Breast epithelium (tissue), 4 donors: ENCODE data around the gene EIF3J. TPM values are rescaled to one million over a fixed set of nuclear protein-coding genes. Genes with fewer than 3 reads are reported as not detected.

Experiments used
- DNase-seq, 2 donors: peaks; one replicate each; pipeline ENCODE4 v3.0.0-alpha.2; 2019; ENCODE audit warnings: low spot score in 2 of 2
- H3K27ac ChIP-seq, 2 donors: fragments of 200-600 bp; sonication (generic) in 1 of 2; one replicate each; pipeline ENCODE4 v1.5.1; 2016 to 2019; ENCODE audit warnings: mild to moderate bottlenecking in 1 of 2
- H3K27me3 ChIP-seq, 2 donors: fragments of 200-600 bp; sonication (generic) in 1 of 2; one replicate each; pipeline versions ENCODE4 v1.5.1 to v1.6.0; 2017 to 2019; ENCODE audit warnings: control low read depth in 1 of 2, mild to moderate bottlenecking in 1 of 2
- H3K36me3 ChIP-seq: fragments of 200-600 bp; one replicate; pipeline ENCODE4 v1.5.1; 2019
- H3K4me1 ChIP-seq, 2 donors: fragments of 200-600 bp; sonication (generic); one replicate each; pipeline ENCODE4 v1.5.1; 2016 to 2019; ENCODE audit warnings: control low read depth in 1 of 2
- H3K4me3 ChIP-seq, 3 donors: fragments of 200-600 bp; sonication (generic); 1 replicate in 2 of 3; 2 replicates in 1 of 3; pipeline ENCODE4 v1.5.1; 2016 to 2019; ENCODE audit warnings: mild to moderate bottlenecking in 3 of 3, moderate library complexity in 2 of 3
- H3K9me3 ChIP-seq, 2 donors: fragments of 200-600 bp; sonication (generic) in 1 of 2; one replicate each; pipeline ENCODE4 v1.5.1; 2016 to 2019; ENCODE audit warnings: control low read depth in 1 of 2
- POLR2A ChIP-seq: fragments of 450-650 bp; IDR thresholded peaks from one replicate; pipeline ENCODE4 v1.6.1; 2016; ENCODE audit warnings: antibody characterized with exemption, mild to moderate bottlenecking, moderate library complexity
- POLR2AphosphoS5 ChIP-seq, 3 donors: sonication (generic); formaldehyde crosslinking; IDR thresholded peaks; one replicate each; pipeline ENCODE4 v1.6.1; 2017; ENCODE audit warnings: antibody characterized with exemption in 3 of 3
- intact Hi-C: fragments of 100-400 bp; cut with DNase I; formaldehyde crosslinking; loops from one replicate; pipeline ENCODE4 v1.15.1; 2023; ENCODE audit warnings: low total_unique reads
- total RNA-seq, 3 donors: library from RNA; depleted of rRNA; stranded (reverse); fragments of >200 nt; gene quantifications; one replicate each; pipeline ENCODE4 v1.1.0, GENCODE V29; 2016
- TF ChIP-seq, protein P1 (sequence below), 3 donors: fragments of 450-650 bp; IDR thresholded peaks; one replicate each; pipeline ENCODE4 v1.5.1; 2016 to 2017; ENCODE audit warnings: antibody characterized with exemption in 3 of 3, mild to moderate bottlenecking in 3 of 3, moderate library complexity in 3 of 3

The EIF3J gene, protein sequence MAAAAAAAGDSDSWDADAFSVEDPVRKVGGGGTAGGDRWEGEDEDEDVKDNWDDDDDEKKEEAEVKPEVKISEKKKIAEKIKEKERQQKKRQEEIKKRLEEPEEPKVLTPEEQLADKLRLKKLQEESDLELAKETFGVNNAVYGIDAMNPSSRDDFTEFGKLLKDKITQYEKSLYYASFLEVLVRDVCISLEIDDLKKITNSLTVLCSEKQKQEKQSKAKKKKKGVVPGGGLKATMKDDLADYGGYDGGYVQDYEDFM
- total RNA-seq, result 10 to 100 TPM; 46.6 to 82.0 (median 68.2) TPM

DNA sequence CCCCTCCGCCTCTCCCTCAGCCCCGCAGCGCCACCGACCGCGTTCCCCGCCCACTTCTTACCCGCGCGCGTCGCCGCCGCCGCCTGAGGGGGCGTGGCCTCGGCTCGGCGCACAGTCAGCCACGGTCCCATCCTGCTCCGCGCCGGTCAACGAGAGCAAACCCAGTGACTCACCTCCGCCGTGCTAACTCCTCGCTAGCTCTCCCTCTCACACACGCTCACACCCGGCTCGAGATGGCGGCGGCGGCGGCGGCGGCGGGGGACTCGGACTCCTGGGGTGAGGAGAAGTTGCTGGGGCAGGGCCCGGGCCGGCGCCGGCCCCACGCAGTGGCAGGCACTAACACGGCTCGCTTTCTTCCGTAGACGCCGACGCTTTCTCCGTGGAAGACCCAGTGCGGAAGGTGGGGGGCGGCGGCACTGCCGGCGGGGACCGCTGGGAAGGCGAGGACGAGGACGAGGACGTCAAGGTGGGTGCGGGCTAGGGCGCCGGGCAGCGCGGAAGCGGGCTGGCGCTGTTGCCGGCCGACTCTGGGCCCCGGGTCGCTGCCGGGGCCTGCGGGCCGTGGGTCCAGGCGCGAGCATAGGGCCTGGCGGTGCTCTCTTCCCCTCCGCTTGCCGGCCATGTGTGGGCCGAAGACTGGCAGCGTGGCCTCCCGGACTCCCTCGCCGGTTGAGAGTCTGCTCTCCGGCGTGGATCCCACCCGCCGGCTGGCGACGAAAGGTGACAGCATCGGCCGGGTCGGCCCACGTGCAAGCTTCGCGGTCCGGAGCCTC, at the start of gene EIF3J:
Gene EIF3J (plus strand): TSS at position 186 of the 773 bp plus-strand sequence. CDS start 48 bp downstream, at position 234.
- Histone ChIP-seq H3K9me3 (no peaks in the 10 kb centered on the region), H3K4me3 (peak within 1 kb of the TSS; percentile 68 to 97 (median 78)), H3K27me3 (no peaks in the 10 kb centered on the region), H3K4me1 (peaks cover 0 to 24% of the 10 kb centered on the region in 2 donors), H3K27ac (peak within 1 kb of the TSS; percentile 98 to 99), H3K36me3 (no peaks in the 10 kb centered on the region)
- TF ChIP-seq POLR2AphosphoS5 (IDR thresholded peaks at IDR 0.05) (peak in 2 of 3 donors; percentile 31 to 80), POLR2A (peak; percentile 55)
- TF ChIP-seq, protein P1, sequence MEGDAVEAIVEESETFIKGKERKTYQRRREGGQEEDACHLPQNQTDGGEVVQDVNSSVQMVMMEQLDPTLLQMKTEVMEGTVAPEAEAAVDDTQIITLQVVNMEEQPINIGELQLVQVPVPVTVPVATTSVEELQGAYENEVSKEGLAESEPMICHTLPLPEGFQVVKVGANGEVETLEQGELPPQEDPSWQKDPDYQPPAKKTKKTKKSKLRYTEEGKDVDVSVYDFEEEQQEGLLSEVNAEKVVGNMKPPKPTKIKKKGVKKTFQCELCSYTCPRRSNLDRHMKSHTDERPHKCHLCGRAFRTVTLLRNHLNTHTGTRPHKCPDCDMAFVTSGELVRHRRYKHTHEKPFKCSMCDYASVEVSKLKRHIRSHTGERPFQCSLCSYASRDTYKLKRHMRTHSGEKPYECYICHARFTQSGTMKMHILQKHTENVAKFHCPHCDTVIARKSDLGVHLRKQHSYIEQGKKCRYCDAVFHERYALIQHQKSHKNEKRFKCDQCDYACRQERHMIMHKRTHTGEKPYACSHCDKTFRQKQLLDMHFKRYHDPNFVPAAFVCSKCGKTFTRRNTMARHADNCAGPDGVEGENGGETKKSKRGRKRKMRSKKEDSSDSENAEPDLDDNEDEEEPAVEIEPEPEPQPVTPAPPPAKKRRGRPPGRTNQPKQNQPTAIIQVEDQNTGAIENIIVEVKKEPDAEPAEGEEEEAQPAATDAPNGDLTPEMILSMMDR (IDR thresholded peaks at IDR 0.05), result no peak
- intact Hi-C loops, result no loop called here
- DNase-seq, result peak; percentile 92 to 94

DNA sequence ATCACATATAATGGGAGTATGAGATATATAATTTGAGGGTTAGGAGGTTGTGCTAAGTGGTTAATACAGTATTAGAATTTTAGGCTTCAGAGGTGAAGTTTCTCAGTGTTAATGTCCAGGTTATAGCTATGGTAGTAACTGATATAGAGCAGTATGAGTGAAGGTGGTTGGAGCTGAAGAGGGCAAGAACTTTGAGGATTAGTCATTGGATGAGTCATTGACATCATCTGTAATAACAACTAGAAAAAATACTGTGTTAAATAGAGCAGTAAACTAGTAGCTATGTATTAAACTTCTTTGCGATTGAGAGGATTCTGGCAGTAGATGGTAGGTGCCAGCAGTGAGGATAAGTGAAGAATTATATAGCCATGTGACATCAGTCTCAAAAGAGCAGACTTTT, 47.5 kb upstream of the EIF3J start:
- intact Hi-C loops, result no loop called here
- H3K36me3 ChIP-seq, result no peaks in the 10 kb centered on the region
- no peak for DNase-seq

DNA sequence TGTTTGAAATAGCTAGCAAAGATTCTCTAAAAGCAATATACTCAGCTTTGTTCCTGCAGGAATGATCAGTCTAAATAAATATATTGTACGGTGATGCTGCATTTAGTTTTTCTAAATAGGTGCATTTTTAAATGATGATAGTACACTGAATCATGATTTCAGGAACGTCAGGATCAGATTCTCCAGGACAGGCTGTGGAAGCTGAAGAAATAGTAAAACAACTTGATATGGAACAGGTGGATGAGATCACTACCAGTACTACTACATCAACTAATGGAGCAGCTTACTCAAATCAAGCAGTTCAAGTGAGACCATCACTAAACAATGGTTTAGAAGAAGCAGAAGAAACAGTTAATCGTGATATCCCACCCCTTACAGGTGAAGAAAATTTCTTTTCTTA, 46.3 kb upstream of the EIF3J start:
- H3K4me1 ChIP-seq, result no peaks in the 10 kb centered on the region
- intact Hi-C loops, result no loop called here
- no peak overlapping the region for H3K4me3 ChIP-seq
- DNase-seq, result no peak
- no peaks in the 10 kb centered on the region for H3K9me3 ChIP-seq
- no peaks in the 10 kb centered on the region for H3K36me3 ChIP-seq
- TF ChIP-seq POLR2A (no peak), POLR2AphosphoS5 (IDR thresholded peaks at IDR 0.05) (no peak)
- TF ChIP-seq, protein P1 (IDR thresholded peaks at IDR 0.05), result no peak
- H3K27me3 ChIP-seq, result no peaks in the 10 kb centered on the region
- no peak overlapping the region for H3K27ac ChIP-seq

More for the DNA sequence above, 47.5 kb upstream of the EIF3J start:
- H3K27me3 ChIP-seq, result no peaks in the 10 kb centered on the region
- TF ChIP-seq, protein P1 (IDR thresholded peaks at IDR 0.05), result no peak
- TF ChIP-seq POLR2AphosphoS5 (IDR thresholded peaks at IDR 0.05) (no peak), POLR2A (no peak)
- no peak overlapping the region for H3K4me3 ChIP-seq
- H3K4me1 ChIP-seq, result no peaks in the 10 kb centered on the region
- no peaks in the 10 kb centered on the region for H3K9me3 ChIP-seq
- no peak overlapping the region for H3K27ac ChIP-seq

DNA sequence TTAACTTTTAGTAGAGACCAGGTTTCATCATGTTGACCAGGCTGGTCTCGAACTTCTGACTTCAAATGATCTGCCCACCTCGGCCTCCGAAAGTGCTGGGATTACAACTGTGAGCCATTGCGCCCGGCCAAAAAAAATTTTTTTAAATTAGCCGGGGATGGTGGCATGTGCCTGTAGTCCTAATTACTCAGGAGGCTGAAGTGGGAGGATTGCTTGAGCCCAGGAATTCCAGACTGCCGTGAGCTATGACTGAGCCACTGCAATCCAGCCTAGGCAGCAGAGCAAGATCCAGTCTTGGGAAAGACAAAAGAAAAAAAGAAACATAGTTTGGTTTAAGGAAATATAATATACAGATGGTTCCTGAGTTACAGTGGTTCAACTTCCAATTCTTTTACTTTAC, 44.9 kb upstream of the EIF3J start:
- DNase-seq, result no peak
- Histone ChIP-seq H3K4me3 (no peak overlapping the region), H3K36me3 (no peaks in the 10 kb centered on the region), H3K27me3 (no peaks in the 10 kb centered on the region), H3K9me3 (no peaks in the 10 kb centered on the region), H3K4me1 (no peaks in the 10 kb centered on the region), H3K27ac (no peak overlapping the region)
- TF ChIP-seq POLR2AphosphoS5 (IDR thresholded peaks at IDR 0.05) (no peak), POLR2A (no peak)
- TF ChIP-seq, protein P1 (IDR thresholded peaks at IDR 0.05), result no peak
- intact Hi-C loops, result no loop called here

DNA sequence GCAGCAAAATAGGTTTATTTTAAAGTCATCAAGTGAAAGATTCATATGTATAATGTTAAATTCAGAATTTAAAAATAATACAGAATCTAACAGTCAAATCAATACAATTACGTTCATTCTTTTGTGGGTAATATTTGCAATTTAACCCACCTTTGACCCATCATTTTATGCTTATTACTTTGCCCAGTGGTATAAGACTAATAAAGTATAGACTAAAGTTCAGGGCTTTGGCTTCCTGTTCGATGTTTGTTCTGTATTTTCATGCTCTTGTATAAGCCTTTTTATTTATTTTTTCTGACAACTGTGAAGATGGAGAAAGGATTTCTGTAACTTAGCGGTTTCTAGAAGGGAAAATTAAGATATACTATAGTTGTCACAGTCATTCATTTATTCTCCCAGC, 44.3 kb upstream of the EIF3J start:
- no peak for DNase-seq
- Histone ChIP-seq H3K4me1 (no peaks in the 10 kb centered on the region), H3K27me3 (no peaks in the 10 kb centered on the region), H3K4me3 (no peak overlapping the region), H3K27ac (no peak overlapping the region), H3K36me3 (no peaks in the 10 kb centered on the region), H3K9me3 (no peaks in the 10 kb centered on the region)
- TF ChIP-seq, protein P1 (IDR thresholded peaks at IDR 0.05), result no peak
- TF ChIP-seq POLR2AphosphoS5 (IDR thresholded peaks at IDR 0.05) (no peak), POLR2A (no peak)
- intact Hi-C loops, result no loop called here
